ENCODE measurements around the gene CSF3. TPM values are rescaled to one million over a fixed set of nuclear protein-coding genes. Genes with fewer than 3 reads are reported as not detected.

Gene CSF3
- total RNA-seq, 1 experiment from 2014 or later = not detected

GRCh38 chr17:40022497-40022896, 7.3 kb downstream of the CSF3 start:
- no peak overlapping the region for H3K27ac ChIP-seq (ENCODE audit: insufficient read length, low read depth, low read length)
- no peak overlapping the region for H3K9ac ChIP-seq (ENCODE audit: extremely low read depth, insufficient read length, low read length)
- no peak overlapping the region for H2BK20ac ChIP-seq (ENCODE audit: low read depth, low read length, poor library complexity, severe bottlenecking)
- H4K20me1 ChIP-seq (ENCODE audit: control insufficient read depth, insufficient read depth, insufficient read length) = no peaks in the 10 kb centered on the region
- H3K27me3 ChIP-seq (ENCODE audit: insufficient read depth, low read length) = no peaks in the 10 kb centered on the region
- no peak overlapping the region for H2AFZ ChIP-seq (ENCODE audit: low read length)
- peaks cover 4% of the 10 kb centered on the region; the same call in 1 of the 2 replicates for H3K4me1 ChIP-seq (ENCODE audit: insufficient read depth, low read length)
- H2AK5ac ChIP-seq (ENCODE audit: insufficient read length, low read length) = no peak overlapping the region
- H2BK120ac ChIP-seq (ENCODE audit: low read depth, low read length, poor library complexity, severe bottlenecking) = no peak overlapping the region
- H3K9me3 ChIP-seq (ENCODE audit: control insufficient read depth, low read depth, low read length) = no peaks in the 10 kb centered on the region
- H3K18ac ChIP-seq (ENCODE audit: insufficient read length, low read depth, low read length) = no peak overlapping the region
- H2BK15ac ChIP-seq (ENCODE audit: low read depth, low read length) = no peak overlapping the region
- WGBS (ENCODE audit: extremely low coverage, insufficient read length, low lambda C conversion rate) = no CpG with 5 or more reads among the region's 9 CpGs
- H3K4me1 Mint-ChIP-seq = peaks cover 18 to 31% of the 10 kb centered on the region in 2 experiments
- H3K79me1 ChIP-seq (ENCODE audit: insufficient read depth, low read depth, low read length, poor library complexity, severe bottlenecking) = no peaks in the 10 kb centered on the region
- H3K27ac Mint-ChIP-seq = no peak overlapping the region
- H3K23ac ChIP-seq (ENCODE audit: insufficient read length, low read depth, low read length) = no peak overlapping the region
- TF ChIP-seq CTCF (conservative IDR thresholded peaks at IDR 0.05) = no peak
- no peak for DNase-seq
- H2BK5ac ChIP-seq (ENCODE audit: insufficient read length, low read length) = no peak overlapping the region
- H3K4ac ChIP-seq (ENCODE audit: low read depth, low read length) = no peak overlapping the region
- H3K4me3 Mint-ChIP-seq = no peak overlapping the region
- H4K91ac ChIP-seq (ENCODE audit: insufficient read length, low read depth, low read length) = no peak overlapping the region
- no peak overlapping the region for H3K14ac ChIP-seq (ENCODE audit: insufficient read depth, low read length)
- H3K9me3 Mint-ChIP-seq = no peaks in the 10 kb centered on the region; a peak in 1 of 5 replicates
- H3K4me2 ChIP-seq (ENCODE audit: insufficient read depth, insufficient read length, low read length) = no peak overlapping the region
- H4K5ac ChIP-seq (ENCODE audit: insufficient read length, low read depth, low read length) = no peak overlapping the region
- no peaks in the 10 kb centered on the region for H3K79me2 ChIP-seq (ENCODE audit: insufficient read depth, low read length)
- no peak overlapping the region for H3T11ph ChIP-seq (ENCODE audit: low read length)
- H3K36me3 Mint-ChIP-seq (ENCODE audit: insufficient read depth in 1 of 3, low read depth in 3 of 3) = peaks cover 26 to 68% (median 62%) of the 10 kb centered on the region in 3 experiments; a peak in 6 of 7 replicates
- H4K8ac ChIP-seq (replicated peaks; ENCODE audit: insufficient read length, low read depth, low read length) = no peak overlapping the region
- H3K27me3 Mint-ChIP-seq (ENCODE audit: low read depth) = no peaks in the 10 kb centered on the region
- no peaks in the 10 kb centered on the region for H3K23me2 ChIP-seq (ENCODE audit: insufficient read length, low read depth, low read length, poor library complexity, severe bottlenecking)
- no peak overlapping the region for H2BK12ac ChIP-seq (ENCODE audit: insufficient read length, low read depth, low read length)
- H3K56ac ChIP-seq (ENCODE audit: insufficient read length, low read depth, low read length) = no peak overlapping the region

Data from H9 (cell line).